Measurements from ENCODE around the gene DENND2C. TPM values are rescaled to one million over a fixed set of nuclear protein-coding genes. Genes with fewer than 3 reads are reported as not detected.

Gene DENND2C
- polyA plus RNA-seq, 2 of the 4 experiments (the other 2 are of a cell fraction): 0.18 to 0.19 TPM

DNA sequence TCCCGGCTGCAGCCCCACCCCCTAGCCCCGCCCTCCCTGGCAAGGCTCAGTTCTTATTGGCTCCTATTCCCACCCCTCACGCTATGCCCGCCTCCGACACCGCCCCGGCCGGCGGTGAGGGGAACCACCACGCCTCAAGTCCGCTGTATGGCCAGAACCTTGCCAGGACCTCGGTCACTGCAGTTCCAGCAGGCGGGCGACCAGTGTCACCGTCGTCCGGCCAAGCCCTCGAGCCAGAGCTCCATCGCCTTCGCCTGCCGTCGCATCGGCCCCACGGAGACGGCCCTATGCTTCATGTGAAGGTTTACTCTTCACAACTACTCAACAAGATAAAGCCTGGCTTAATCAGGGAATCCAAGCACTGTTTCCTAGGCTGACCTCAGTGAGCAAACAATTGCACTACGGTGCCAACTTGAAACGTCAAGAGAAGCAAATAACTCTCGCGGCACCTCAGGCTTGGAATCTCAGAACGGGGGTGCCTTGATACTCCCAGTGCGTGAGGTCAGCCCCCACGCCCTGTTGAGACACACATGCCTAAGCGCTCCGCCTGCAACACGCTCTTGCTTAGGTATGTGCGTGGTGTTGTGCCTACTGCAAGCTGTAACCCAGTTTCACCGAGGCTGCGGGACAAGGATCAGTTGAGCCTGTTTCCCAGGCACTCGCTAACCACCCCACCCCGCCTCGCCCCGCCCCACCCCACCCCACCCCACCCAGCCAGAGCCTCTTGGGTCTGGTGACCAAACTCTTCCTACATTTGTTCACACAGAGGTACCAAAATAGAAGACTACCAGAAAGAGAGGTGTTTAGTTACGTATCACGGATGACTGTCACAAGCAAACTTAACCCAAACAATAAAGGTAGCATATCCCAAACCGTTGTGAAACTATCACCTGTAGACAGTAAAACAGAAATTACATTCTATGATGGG is 498 bp upstream of the DENND2C start (continued):
- TF ChIP-seq, protein P1, sequence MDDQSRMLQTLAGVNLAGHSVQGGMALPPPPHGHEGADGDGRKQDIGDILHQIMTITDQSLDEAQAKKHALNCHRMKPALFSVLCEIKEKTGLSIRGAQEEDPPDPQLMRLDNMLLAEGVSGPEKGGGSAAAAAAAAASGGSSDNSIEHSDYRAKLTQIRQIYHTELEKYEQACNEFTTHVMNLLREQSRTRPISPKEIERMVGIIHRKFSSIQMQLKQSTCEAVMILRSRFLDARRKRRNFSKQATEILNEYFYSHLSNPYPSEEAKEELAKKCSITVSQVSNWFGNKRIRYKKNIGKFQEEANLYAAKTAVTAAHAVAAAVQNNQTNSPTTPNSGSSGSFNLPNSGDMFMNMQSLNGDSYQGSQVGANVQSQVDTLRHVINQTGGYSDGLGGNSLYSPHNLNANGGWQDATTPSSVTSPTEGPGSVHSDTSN (IDR thresholded peaks at IDR 0.05): 0 out of 2 replicates have a peak, but pooled peaks have one; percentile 59
- TF ChIP-seq, protein P2, sequence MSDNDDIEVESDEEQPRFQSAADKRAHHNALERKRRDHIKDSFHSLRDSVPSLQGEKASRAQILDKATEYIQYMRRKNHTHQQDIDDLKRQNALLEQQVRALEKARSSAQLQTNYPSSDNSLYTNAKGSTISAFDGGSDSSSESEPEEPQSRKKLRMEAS (IDR thresholded peaks at IDR 0.05): 0 out of 2 replicates have a peak, but pooled peaks have one; percentile 31
- TF ChIP-seq FOSL2 (IDR thresholded peaks at IDR 0.05) (no peak), FOSL2 (CRISPR knock-in tag; IDR thresholded peaks at IDR 0.05) (no peak), RARB (CRISPR knock-in tag; IDR thresholded peaks at IDR 0.05) (no peak), ESRRA (IDR thresholded peaks at IDR 0.05; ENCODE audit: borderline replicate concordance, low read length) (no peak)

DNA sequence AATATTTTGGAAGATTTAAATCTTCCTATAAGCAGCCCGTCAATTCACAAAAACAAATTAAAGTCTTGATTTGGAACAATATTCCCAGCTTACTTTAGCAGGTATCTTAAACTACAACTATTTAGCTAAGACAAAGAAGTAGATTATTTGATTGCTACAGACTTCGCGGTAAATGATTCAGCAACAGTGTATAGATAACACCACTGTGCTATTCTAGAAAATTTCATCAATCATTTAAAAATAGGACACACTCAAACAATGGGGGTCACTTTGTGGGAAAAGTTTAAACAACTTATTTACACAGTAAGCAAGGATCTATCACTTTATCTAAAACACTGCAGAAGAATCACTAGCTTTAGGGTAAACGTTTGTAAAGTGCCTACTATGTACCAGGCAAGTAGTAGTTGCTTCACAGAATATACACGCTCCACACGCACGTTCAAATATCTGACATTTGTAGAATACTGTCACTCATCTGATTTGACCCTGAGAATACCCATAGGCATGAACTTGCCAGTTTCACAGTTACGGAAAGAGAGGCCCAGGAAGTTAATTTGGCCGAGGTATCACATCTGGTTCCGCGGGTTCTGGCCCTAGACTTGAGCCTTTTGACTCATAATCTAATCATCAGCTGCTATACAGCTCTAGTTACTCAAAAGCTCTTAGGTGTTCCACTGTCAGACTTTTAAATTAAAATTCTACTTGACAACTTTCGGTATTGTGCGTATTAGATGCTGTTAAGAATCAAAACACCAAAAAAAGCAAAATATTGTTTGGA is 876 bp downstream of the DENND2C start:
- no peak for TF ChIP-seq FOSB (CRISPR knock-in tag; IDR thresholded peaks at IDR 0.05)
- no peak for TF ChIP-seq MAZ (IDR thresholded peaks at IDR 0.05; ENCODE audit: borderline replicate concordance, low read depth, low read length)
- TF ChIP-seq ZFP36 (IDR thresholded peaks at IDR 0.05; ENCODE audit: borderline replicate concordance, partially characterized antibody): no peak
- TF ChIP-seq, protein P2 (IDR thresholded peaks at IDR 0.05): no peak
- no peak for TF ChIP-seq BHLHE40 (IDR thresholded peaks at IDR 0.05; ENCODE audit: low read depth, low read length)
- no peak for TF ChIP-seq CBX8 (IDR thresholded peaks at IDR 0.05)
- no peak for TF ChIP-seq KDM1A (IDR thresholded peaks at IDR 0.05; ENCODE audit: low read depth)
- TF ChIP-seq CEBPB (IDR thresholded peaks at IDR 0.05): no peak
- TF ChIP-seq ZC3H11A (IDR thresholded peaks at IDR 0.05): no peak
- no peak for TF ChIP-seq RCOR1 (IDR thresholded peaks at IDR 0.05; ENCODE audit: low read depth, low read length)
- TF ChIP-seq HMGXB4 (CRISPR knock-in tag; IDR thresholded peaks at IDR 0.05; ENCODE audit: borderline replicate concordance): no peak
- TF ChIP-seq JUNB (IDR thresholded peaks at IDR 0.05): no peak
- TF ChIP-seq, protein P3, sequence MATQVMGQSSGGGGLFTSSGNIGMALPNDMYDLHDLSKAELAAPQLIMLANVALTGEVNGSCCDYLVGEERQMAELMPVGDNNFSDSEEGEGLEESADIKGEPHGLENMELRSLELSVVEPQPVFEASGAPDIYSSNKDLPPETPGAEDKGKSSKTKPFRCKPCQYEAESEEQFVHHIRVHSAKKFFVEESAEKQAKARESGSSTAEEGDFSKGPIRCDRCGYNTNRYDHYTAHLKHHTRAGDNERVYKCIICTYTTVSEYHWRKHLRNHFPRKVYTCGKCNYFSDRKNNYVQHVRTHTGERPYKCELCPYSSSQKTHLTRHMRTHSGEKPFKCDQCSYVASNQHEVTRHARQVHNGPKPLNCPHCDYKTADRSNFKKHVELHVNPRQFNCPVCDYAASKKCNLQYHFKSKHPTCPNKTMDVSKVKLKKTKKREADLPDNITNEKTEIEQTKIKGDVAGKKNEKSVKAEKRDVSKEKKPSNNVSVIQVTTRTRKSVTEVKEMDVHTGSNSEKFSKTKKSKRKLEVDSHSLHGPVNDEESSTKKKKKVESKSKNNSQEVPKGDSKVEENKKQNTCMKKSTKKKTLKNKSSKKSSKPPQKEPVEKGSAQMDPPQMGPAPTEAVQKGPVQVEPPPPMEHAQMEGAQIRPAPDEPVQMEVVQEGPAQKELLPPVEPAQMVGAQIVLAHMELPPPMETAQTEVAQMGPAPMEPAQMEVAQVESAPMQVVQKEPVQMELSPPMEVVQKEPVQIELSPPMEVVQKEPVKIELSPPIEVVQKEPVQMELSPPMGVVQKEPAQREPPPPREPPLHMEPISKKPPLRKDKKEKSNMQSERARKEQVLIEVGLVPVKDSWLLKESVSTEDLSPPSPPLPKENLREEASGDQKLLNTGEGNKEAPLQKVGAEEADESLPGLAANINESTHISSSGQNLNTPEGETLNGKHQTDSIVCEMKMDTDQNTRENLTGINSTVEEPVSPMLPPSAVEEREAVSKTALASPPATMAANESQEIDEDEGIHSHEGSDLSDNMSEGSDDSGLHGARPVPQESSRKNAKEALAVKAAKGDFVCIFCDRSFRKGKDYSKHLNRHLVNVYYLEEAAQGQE (IDR thresholded peaks at IDR 0.05): no peak
- no peak for TF ChIP-seq MYC (IDR thresholded peaks at IDR 0.05; ENCODE audit: borderline replicate concordance, low read length)
- TF ChIP-seq EP300 (IDR thresholded peaks at IDR 0.05): no peak
- no peak for TF ChIP-seq HOXA7 (CRISPR knock-in tag; IDR thresholded peaks at IDR 0.05)
- TF ChIP-seq SREBF2 (IDR thresholded peaks at IDR 0.05): no peak
- TF ChIP-seq KDM5A (IDR thresholded peaks at IDR 0.05): no peak
- Histone ChIP-seq H3K4me2 (peak overlapping the region; percentile 99), H3K4me1 (no peaks in the 10 kb centered on the region), H3K4me3 (peak overlapping the region; percentile 68), H3K27ac (peak overlapping the region in 1 of 2 experiments; percentile 76; a peak in 2 of 6 replicates), H3K9me3 (no peaks in the 10 kb centered on the region)
- ChIA-PET CTCF (interaction anchor here (0.8 to 1.7 kb wide), 6 partner anchors 9 to 322 kb away, joined by 3 to 6 read pairs (median 3); partner anchors contain the start of gene AMPD1), POLR2A (no interaction called here)
- WGBS (ENCODE audit: missing lambda C conversion rate): 82% methylated on average over 13 of the region's 13 CpGs
- ATAC-seq (no peak), DNase-seq (ENCODE audit: low read depth in 1 of 2, low spot score in 1 of 2) (no peak), FAIRE-seq (no peak)
